H1 (cell line): ENCODE results near the gene MFAP4. TPM values are rescaled to one million over a fixed set of nuclear protein-coding genes. Genes with fewer than 3 reads are reported as not detected.

Experiments used
- CTCF ChIA-PET: fragments of 300-600 bp; sonication (Branson Sonifier 250); formaldehyde crosslinking; loops from one replicate; lab custom pipeline; 2021; ENCODE audit not compliant: partially characterized antibody; lab: Charles Lee
- POLR2A ChIA-PET: fragments of 300-600 bp; sonication (Branson Sonifier 250); formaldehyde crosslinking; loops from one replicate; lab custom pipeline; 2021; ENCODE audit warnings: inconsistent platforms; ENCODE audit not compliant: partially characterized antibody; lab: Charles Lee
- DNase-seq, 2 experiments: peaks; one replicate each; pipeline versions ENCODE4 v3.0.0 to v3.0.0-alpha.2; 2010 to 2022; ENCODE audit warnings: low spot score in 2 of 2, low read depth in 1 of 2, mixed read lengths in 1 of 2
- FAIRE-seq: peaks from 2 replicates; lab custom pipeline; 2011; peaks lifted over from hg19 to GRCh38; lab: Jason Lieb, UNC
- H2AFZ ChIP-seq: 2 replicates; pipeline ENCODE4 v1.8.1; 2012; ENCODE audit warnings: low read length, inconsistent platforms
- H2AK5ac ChIP-seq: 2 replicates; pipeline ENCODE4 v1.6.1; 2013; ENCODE audit warnings: low read depth, low read length
- H2BK120ac ChIP-seq: replicated peaks from 2 replicates; pipeline ENCODE3; 2013; ENCODE audit warnings: low read depth, low read length, inconsistent platforms
- H2BK12ac ChIP-seq: 2 replicates; pipeline ENCODE4 v1.6.1; 2013; ENCODE audit warnings: low read depth, low read length
- H2BK15ac ChIP-seq: 2 replicates; pipeline ENCODE4 v1.6.1; 2013; ENCODE audit warnings: low read length
- H2BK20ac ChIP-seq: 2 replicates; pipeline ENCODE4 v1.6.1; 2013; ENCODE audit warnings: low read length
- H2BK5ac ChIP-seq: 2 replicates; pipeline ENCODE4 v1.6.1; 2013; ENCODE audit warnings: low read depth, low read length
- H3K14ac ChIP-seq: 2 replicates; pipeline ENCODE4 v1.6.1; 2013; ENCODE audit warnings: inconsistent platforms; ENCODE audit not compliant: insufficient read length
- H3K18ac ChIP-seq: 2 replicates; pipeline ENCODE4 v1.6.1; 2013; ENCODE audit warnings: low read length; ENCODE audit errors: extremely low read depth
- H3K23ac ChIP-seq: 2 replicates; pipeline ENCODE4 v1.6.1; 2013; ENCODE audit warnings: inconsistent platforms; ENCODE audit not compliant: insufficient read length
- H3K23me2 ChIP-seq: 2 replicates; pipeline ENCODE4 v1.6.1; 2013; ENCODE audit warnings: low read depth, low read length
- H3K27ac ChIP-seq: 2 replicates; pipeline ENCODE4 v1.6.1; 2011; ENCODE audit warnings: low read depth, low read length, inconsistent platforms
- H3K27me3 ChIP-seq, 4 experiments: replicated peaks in 1 of 4; 1 replicate in 1 of 4; 2 replicates in 3 of 4; pipeline versions ENCODE4 v1.6.1 to v1.8.1; 2011 to 2013; ENCODE audit warnings: low read length in 3 of 4, mild to moderate bottlenecking in 3 of 4, inconsistent platforms in 2 of 4, mixed read lengths in 2 of 4, moderate library complexity in 1 of 4; ENCODE audit not compliant: control insufficient read depth in 3 of 4, insufficient read depth in 3 of 4; ENCODE audit errors: extremely low read depth in 1 of 4
- H3K36me3 ChIP-seq, 4 experiments: 2 replicates each; pipeline versions ENCODE4 v1.6.1 to v1.8.1; 2011 to 2013; ENCODE audit warnings: mild to moderate bottlenecking in 4 of 4, low read length in 3 of 4, moderate library complexity in 2 of 4, control low read depth in 1 of 4, inconsistent platforms in 1 of 4; ENCODE audit not compliant: insufficient read depth in 4 of 4, control insufficient read depth in 2 of 4
- H3K4ac ChIP-seq: replicated peaks from 2 replicates; pipeline ENCODE3; 2013; ENCODE audit warnings: low read length, low read depth, mixed read lengths, inconsistent platforms; ENCODE audit not compliant: insufficient read length
- H3K4me1 ChIP-seq, 4 experiments: replicated peaks in 1 of 4; 1 replicate in 1 of 4; 2 replicates in 3 of 4; pipeline versions ENCODE4 v1.6.1 to v1.8.1; 2011 to 2013; ENCODE audit warnings: low read length in 3 of 4, inconsistent platforms in 2 of 4, mixed read lengths in 1 of 4; ENCODE audit not compliant: insufficient read depth in 4 of 4, control insufficient read depth in 3 of 4
- H3K4me2 ChIP-seq, 2 experiments: 2 replicates each; pipeline versions ENCODE4 v1.6.1 to v1.8.1; 2011 to 2013; ENCODE audit warnings: low read depth in 2 of 2, low read length in 2 of 2, control low read depth in 1 of 2, inconsistent platforms in 1 of 2, mild to moderate bottlenecking in 1 of 2; ENCODE audit not compliant: insufficient read depth in 1 of 2
- H3K4me3 ChIP-seq, 4 experiments: fragments of 200-600, 300-600 bp in 1 of 4; sonication (generic), shearing (Covaris generic), sonication (Bioruptor Twin) in 1 of 4; 2 replicates each; pipeline versions ENCODE4 v1.5.1 to v1.8.1; 2011 to 2016; ENCODE audit warnings: low read length in 4 of 4, low read depth in 3 of 4, control low read depth in 2 of 4, inconsistent platforms in 2 of 4, mild to moderate bottlenecking in 2 of 4, mixed read lengths in 1 of 4, moderate library complexity in 1 of 4; ENCODE audit not compliant: insufficient read depth in 2 of 4; ENCODE audit errors: extremely low read depth in 1 of 4
- H3K56ac ChIP-seq: replicated peaks from 2 replicates; pipeline ENCODE3; 2013; ENCODE audit warnings: low read depth, mild to moderate bottlenecking, mixed read lengths, low read length, inconsistent platforms; ENCODE audit not compliant: insufficient read length
- H3K79me1 ChIP-seq: 2 replicates; pipeline ENCODE4 v1.6.1; 2013; ENCODE audit warnings: low read depth, low read length, control low read depth
- H3K79me2 ChIP-seq, 2 experiments: 2 replicates each; pipeline versions ENCODE4 v1.6.1 to v1.8.1; 2012 to 2013; ENCODE audit warnings: low read length in 2 of 2, mild to moderate bottlenecking in 2 of 2, inconsistent platforms in 1 of 2; ENCODE audit not compliant: insufficient read depth in 2 of 2, control insufficient read depth in 1 of 2
- H3K9ac ChIP-seq, 4 experiments: replicated peaks in 1 of 4; 1 replicate in 1 of 4; 2 replicates in 3 of 4; pipeline versions ENCODE4 v1.6.1 to v1.8.1; 2011 to 2013; ENCODE audit warnings: low read depth in 3 of 4, low read length in 3 of 4, control low read depth in 2 of 4, mild to moderate bottlenecking in 2 of 4, moderate library complexity in 2 of 4, inconsistent platforms in 1 of 4; ENCODE audit errors: extremely low read depth in 1 of 4
- H3K9me3 ChIP-seq, 2 experiments: 2 replicates each; pipeline versions ENCODE4 v1.6.1 to v1.8.1; 2012 to 2013; ENCODE audit warnings: mild to moderate bottlenecking in 2 of 2, moderate library complexity in 2 of 2, control low read depth in 1 of 2, inconsistent platforms in 1 of 2, low read depth in 1 of 2, low read length in 1 of 2, mixed read lengths in 1 of 2; ENCODE audit not compliant: insufficient read depth in 2 of 2
- H4K20me1 ChIP-seq, 2 experiments: replicated peaks in 1 of 2; 2 replicates each; pipeline versions ENCODE3 to v1.8.1; 2011 to 2013; ENCODE audit warnings: inconsistent platforms in 2 of 2, low read length in 2 of 2, mild to moderate bottlenecking in 1 of 2; ENCODE audit not compliant: insufficient read depth in 2 of 2, control insufficient read depth in 1 of 2
- H4K5ac ChIP-seq: 2 replicates; pipeline ENCODE4 v1.6.1; 2013; ENCODE audit warnings: low read length, low read depth, mixed read lengths, inconsistent platforms; ENCODE audit not compliant: insufficient read length
- H4K8ac ChIP-seq: 2 replicates; pipeline ENCODE4 v1.8.0; 2013; ENCODE audit warnings: mild to moderate bottlenecking, moderate library complexity, low read length, inconsistent platforms; ENCODE audit not compliant: insufficient read depth; ENCODE audit errors: extremely low read depth
- H4K91ac ChIP-seq: replicated peaks from 2 replicates; pipeline ENCODE3; 2013; ENCODE audit warnings: low read length, mixed read lengths, inconsistent platforms; ENCODE audit not compliant: insufficient read length
- ASH2L ChIP-seq: fragments of 200-600, 300-600 bp; sonication (generic); IDR thresholded peaks from one replicate; pipeline ENCODE4 v1.7.1; 2017; ENCODE audit warnings: low read length
- CEBPB ChIP-seq: IDR thresholded peaks from 2 replicates; pipeline ENCODE4 v1.6.1; 2012; ENCODE audit warnings: low read depth, low read length
- CHD2 ChIP-seq: IDR thresholded peaks from 2 replicates; pipeline ENCODE4 v1.6.1; 2012; ENCODE audit warnings: low read length, improper control_type of control experiment
- GABPA ChIP-seq: IDR thresholded peaks from 2 replicates; pipeline ENCODE4 v1.6.1; 2011; ENCODE audit warnings: mild to moderate bottlenecking, low read length, moderate library complexity, borderline replicate concordance; ENCODE audit not compliant: insufficient read depth
- HDAC2 ChIP-seq, 2 experiments: fragments of 300-600 bp in 1 of 2; sonication (generic) in 1 of 2; IDR thresholded peaks; 2 replicates each; pipeline ENCODE4 v1.6.1; 2011 to 2012; ENCODE audit warnings: low read depth in 2 of 2, low read length in 2 of 2, mild to moderate bottlenecking in 2 of 2, moderate library complexity in 2 of 2, borderline replicate concordance in 1 of 2, inconsistent platforms in 1 of 2
- HDAC6 ChIP-seq: IDR thresholded peaks from one replicate; pipeline ENCODE4 v1.7.1; 2012; ENCODE audit warnings: low read depth, mild to moderate bottlenecking, inconsistent platforms, low read length, moderate library complexity
- KDM5A ChIP-seq: fragments of 200-600 bp; IDR thresholded peaks from 2 replicates; pipeline ENCODE4 v1.7.1; 2012; ENCODE audit warnings: mild to moderate bottlenecking, low read length, inconsistent platforms, mixed read lengths
- SAP30 ChIP-seq: fragments of 300-600 bp; sonication (generic); IDR thresholded peaks from 2 replicates; pipeline ENCODE4 v1.7.1; 2012; ENCODE audit warnings: low read length, moderate library complexity, mild to moderate bottlenecking, inconsistent platforms; ENCODE audit not compliant: insufficient read depth, insufficient replicate concordance
- SIN3A ChIP-seq, 2 experiments: IDR thresholded peaks in 1 of 2; conservative IDR thresholded peaks in 1 of 2; 2 replicates each; pipeline ENCODE4 v1.6.1; 2011 to 2012; ENCODE audit warnings: low read length in 2 of 2, improper control_type of control experiment in 1 of 2, low read depth in 1 of 2, mild to moderate bottlenecking in 1 of 2
- SP4 ChIP-seq: IDR thresholded peaks from 2 replicates; pipeline ENCODE4 v1.6.1; 2012; ENCODE audit warnings: low read length, inconsistent platforms
- SRF ChIP-seq: IDR thresholded peaks from 2 replicates; pipeline ENCODE4 v1.6.1; 2011; ENCODE audit warnings: mild to moderate bottlenecking, low read depth, low read length, moderate library complexity
- TBP ChIP-seq: IDR thresholded peaks from 2 replicates; pipeline ENCODE4 v1.6.1; 2011; ENCODE audit warnings: low read depth, low read length, improper control_type of control experiment
- TCF12 ChIP-seq: IDR thresholded peaks from 2 replicates; pipeline ENCODE4 v1.6.1; 2011; ENCODE audit warnings: low read depth, mild to moderate bottlenecking, low read length
- TEAD4 ChIP-seq: IDR thresholded peaks from 2 replicates; pipeline ENCODE4 v1.6.1; 2012; ENCODE audit warnings: low read depth, low read length, inconsistent platforms, mixed read lengths
- WGBS, 2 experiments: shearing (Covaris generic) in 1 of 2; methylation state at CpG; one replicate each; pipeline versions ENCODE4 v1.1.6 to v1.1.7; 2013 to 2015; ENCODE audit warnings: low lambda C conversion rate in 2 of 2, mixed read lengths in 2 of 2, inconsistent platforms in 1 of 2, low coverage in 1 of 2, missing lambda C conversion rate in 1 of 2; ENCODE audit not compliant: insufficient replicate concordance in 2 of 2, insufficient coverage in 1 of 2, insufficient read length in 1 of 2; ENCODE audit errors: extremely low coverage in 1 of 2, missing lambda C conversion rate in 1 of 2; 5-methylcytosine and 5-hydroxymethylcytosine counted together
- polyA plus RNA-seq, 7 experiments: library from polyadenylated mRNA; depleted of rRNA in 3 of 7; stranded (reverse) in 5 of 7; unstranded in 2 of 7; fragments of >200 nt in 5 of 7; fragments of 200-250 nt in 2 of 7; gene quantifications; 1 replicate in 5 of 7; 2 replicates in 1 of 7; 4 replicates in 1 of 7; pipeline versions ENCODE4 v1.2.1 to v1.2.3, GENCODE V29; 2011 to 2013; ENCODE audit warnings: missing spikeins in 2 of 7, mixed read lengths in 2 of 7
- total RNA-seq: library from RNA; stranded (reverse); fragmentation: NEBNext Ultra II Directional; extraction: Animal tissue kit (Norgen Biotek cat#: 25700); gene quantifications from 2 replicates; pipeline ENCODE4 v1.2.1, GENCODE V29; 2021

The MFAP4 gene
- total and polyA plus RNA-seq, 2 of the 8 experiments (the other 6 are each of a cell fraction or from before 2014, with no cell fraction given) = 3.1 to 3.6 TPM

DNA sequence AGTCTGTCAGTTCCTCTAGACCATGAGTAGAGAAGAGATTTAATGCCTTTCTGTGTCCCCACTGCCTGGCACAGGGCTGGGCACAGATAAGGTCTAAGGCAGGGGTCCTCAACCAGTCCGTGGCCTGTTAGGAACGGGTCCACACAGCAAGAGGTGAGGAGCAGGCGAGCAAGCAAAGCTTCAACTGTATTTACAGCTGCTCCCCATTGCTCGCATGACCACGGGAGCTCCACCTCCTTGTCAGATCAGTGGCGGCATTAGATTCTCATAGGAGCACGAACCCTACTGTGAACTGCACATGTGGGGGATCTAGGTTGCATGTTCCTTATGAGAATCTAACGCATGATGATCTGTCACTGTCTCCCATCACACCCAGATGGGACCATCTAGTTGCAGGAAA lies 26.2 kb downstream of the MFAP4 start:
- Histone ChIP-seq H3K4me3 (no peak overlapping the region), H3K18ac (no peak overlapping the region), H4K8ac (no peak overlapping the region), H3K79me1 (peaks cover 2% of the 10 kb centered on the region; the same call in 1 of the 2 replicates), H3K4me2 (no peak overlapping the region; a peak in 1 of 4 replicates), H2BK20ac (no peak overlapping the region), H3K4me1 (peaks cover 0 to 9% (median 3%) of the 10 kb centered on the region in 4 experiments; a peak in 4 of 7 replicates), H3K14ac (no peak overlapping the region), H3K56ac (no peak overlapping the region), H3K23me2 (peaks cover 6% of the 10 kb centered on the region; the same call in 1 of the 2 replicates), H4K20me1 (peaks cover 0 to 4% of the 10 kb centered on the region in 2 experiments), H2AK5ac (no peak overlapping the region), H3K9ac (no peak overlapping the region), H2AFZ (no peak overlapping the region), H3K36me3 (peaks cover 0 to 7% (median 0%) of the 10 kb centered on the region in 4 experiments; a peak in 1 of 8 replicates), H3K79me2 (no peaks in the 10 kb centered on the region), H3K9me3 (no peaks in the 10 kb centered on the region), H2BK5ac (no peak overlapping the region), H2BK15ac (no peak overlapping the region), H4K91ac (no peak overlapping the region), H3K23ac (no peak overlapping the region), H2BK12ac (no peak overlapping the region), H3K4ac (no peak overlapping the region), H3K27me3 (no peaks in the 10 kb centered on the region; a peak in 1 of 7 replicates), H2BK120ac (no peak overlapping the region), H4K5ac (no peak overlapping the region), H3K27ac (no peak overlapping the region)
- POLR2A ChIA-PET = interaction anchor here (1.0 to 6.2 kb wide), 3 partner anchors 18 to 49 kb away, joined by 3 to 32 read pairs (median 3); partner anchors contain the start of gene MAPK7
- no peak for FAIRE-seq
- CTCF ChIA-PET = interaction anchor here (6.7 kb wide), 1 partner anchor 88 kb away, joined by 66 read pairs; no protein-coding TSS in a partner anchor
- 87% methylated on average over 8 of the region's 8 CpGs; no CpG with 5 or more reads in 1 of the 2 experiments for WGBS, 2 experiments
- no peak for DNase-seq
- TF ChIP-seq HDAC6 (no peak), TBP (no peak), CEBPB (no peak), ASH2L (no peak), SAP30 (no peak), KDM5A (no peak), TEAD4 (no peak), SIN3A (conservative IDR thresholded peaks at IDR 0.05 in 1 of 2, IDR thresholded peaks at IDR 0.05 in 1 of 2; ENCODE audit: low read depth in 1 of 2, low read length in 2 of 2) (no peak), SP4 (no peak), CHD2 (no peak), SRF (no peak), HDAC2 (IDR thresholded peaks at IDR 0.05; ENCODE audit: borderline replicate concordance in 1 of 2, low read depth in 2 of 2, low read length in 2 of 2) (no peak), GABPA (no peak), TCF12 (no peak)
